ENCODE data around the gene ALDH3A1. TPM values are rescaled to one million over a fixed set of nuclear protein-coding genes. Genes with fewer than 3 reads are reported as not detected.

The ALDH3A1 gene
- total RNA-seq, 1 experiment from 2014 or later: 0.39 TPM

GRCh38 chr17:19718041-19718612 lies 30.0 kb downstream of the ALDH3A1 start:
- no peaks in the 10 kb centered on the region for H3K79me2 ChIP-seq (ENCODE audit: insufficient read depth, low read length)
- H3K27ac ChIP-seq (ENCODE audit: insufficient read length, low read depth, low read length): no peak overlapping the region
- no peak overlapping the region for H3T11ph ChIP-seq (ENCODE audit: low read length)
- H3K9ac ChIP-seq (ENCODE audit: extremely low read depth, insufficient read length, low read length): no peak overlapping the region
- no CpG with 5 or more reads among the region's 12 CpGs for WGBS (ENCODE audit: extremely low coverage, insufficient read length, low lambda C conversion rate)
- no peak overlapping the region for H3K23ac ChIP-seq (ENCODE audit: insufficient read length, low read depth, low read length)
- peak; percentile 32 for DNase-seq
- no peak overlapping the region for H3K18ac ChIP-seq (ENCODE audit: insufficient read length, low read depth, low read length)
- H3K14ac ChIP-seq (ENCODE audit: insufficient read depth, low read length): no peak overlapping the region
- Mint-ChIP-seq H3K27me3 (ENCODE audit: low read depth) (no peaks in the 10 kb centered on the region), H3K9me3 (no peaks in the 10 kb centered on the region), H3K27ac (peak overlapping the region in 1 of 3 experiments; percentile 47; a peak in 2 of 7 replicates), H3K4me1 (peaks cover 12 to 22% of the 10 kb centered on the region in 2 experiments), H3K4me3 (no peak overlapping the region), H3K36me3 (ENCODE audit: insufficient read depth in 1 of 3, low read depth in 3 of 3) (no peaks in the 10 kb centered on the region)
- H2BK20ac ChIP-seq (ENCODE audit: low read depth, low read length, poor library complexity, severe bottlenecking): no peak overlapping the region
- H2BK5ac ChIP-seq (ENCODE audit: insufficient read length, low read length): no peak overlapping the region
- no peak overlapping the region for H2BK15ac ChIP-seq (ENCODE audit: low read depth, low read length)
- no peaks in the 10 kb centered on the region for H3K79me1 ChIP-seq (ENCODE audit: insufficient read depth, low read depth, low read length, poor library complexity, severe bottlenecking)
- no peaks in the 10 kb centered on the region for H3K4me1 ChIP-seq (ENCODE audit: insufficient read depth, low read length)
- H3K23me2 ChIP-seq (ENCODE audit: insufficient read length, low read depth, low read length, poor library complexity, severe bottlenecking): no peaks in the 10 kb centered on the region
- H3K27me3 ChIP-seq (ENCODE audit: insufficient read depth, low read length): no peaks in the 10 kb centered on the region
- no peak overlapping the region for H3K4ac ChIP-seq (ENCODE audit: low read depth, low read length)
- H4K91ac ChIP-seq (ENCODE audit: insufficient read length, low read depth, low read length): no peak overlapping the region
- no peak overlapping the region for H4K5ac ChIP-seq (ENCODE audit: insufficient read length, low read depth, low read length)
- no peaks in the 10 kb centered on the region for H3K9me3 ChIP-seq (ENCODE audit: control insufficient read depth, low read depth, low read length)
- no peak overlapping the region for H2BK12ac ChIP-seq (ENCODE audit: insufficient read length, low read depth, low read length)
- no peak overlapping the region for H2AFZ ChIP-seq (ENCODE audit: low read length)
- H3K4me2 ChIP-seq (ENCODE audit: insufficient read depth, insufficient read length, low read length): no peak overlapping the region
- no peak for TF ChIP-seq CTCF (conservative IDR thresholded peaks at IDR 0.05)
- H4K20me1 ChIP-seq (ENCODE audit: control insufficient read depth, insufficient read depth, insufficient read length): no peaks in the 10 kb centered on the region
- H4K8ac ChIP-seq (replicated peaks; ENCODE audit: insufficient read length, low read depth, low read length): no peak overlapping the region
- no peak overlapping the region for H2AK5ac ChIP-seq (ENCODE audit: insufficient read length, low read length)
- no peak overlapping the region for H3K56ac ChIP-seq (ENCODE audit: insufficient read length, low read depth, low read length)
- no peak overlapping the region for H2BK120ac ChIP-seq (ENCODE audit: low read depth, low read length, poor library complexity, severe bottlenecking)
